SU-DHL-6 (cell line): ENCODE data around the gene ZIC1.

Source experiments
- H2AFZ ChIP-seq: fragments of 200-600 bp; sonication (generic); 2 replicates; pipeline ENCODE4 v1.6.1; 2014; ENCODE audit warnings: low read depth, mild to moderate bottlenecking, moderate library complexity, mixed read lengths, antibody characterized with exemption, low read length; ENCODE audit not compliant: severe bottlenecking
- H3F3A ChIP-seq: fragments of 200-600 bp; shearing (Covaris generic); 2 replicates; pipeline ENCODE4 v1.6.0; 2016; ENCODE audit warnings: antibody characterized with exemption, mild to moderate bottlenecking; ENCODE audit not compliant: insufficient read depth
- H3K27ac ChIP-seq: fragments of 200-600 bp; sonication (generic); 2 replicates; pipeline ENCODE4 v1.5.1; 2016; ENCODE audit warnings: low read depth, mild to moderate bottlenecking, low read length, moderate library complexity, mixed read lengths
- H3K27me3 ChIP-seq: fragments of 200-600 bp; sonication (generic), shearing (Covaris generic); 2 replicates; pipeline ENCODE4 v1.6.0; 2014; ENCODE audit warnings: mild to moderate bottlenecking, low read length
- H3K36me3 ChIP-seq: fragments of 200-600 bp; sonication (generic); 2 replicates; pipeline ENCODE4 v1.6.1; 2014; ENCODE audit warnings: mild to moderate bottlenecking, low read length, mixed read lengths
- H3K4me2 ChIP-seq: fragments of 300-600, 200-600 bp; shearing (Covaris generic), sonication (generic); 2 replicates; pipeline ENCODE4 v1.6.0; 2014; ENCODE audit warnings: low read length, low read depth, mild to moderate bottlenecking; ENCODE audit not compliant: poor library complexity, severe bottlenecking
- H3K4me3 ChIP-seq: fragments of 200-600 bp; sonication (generic); 2 replicates; pipeline ENCODE4 v1.5.1; 2014; ENCODE audit warnings: antibody characterized with exemption, low read length, mild to moderate bottlenecking, mixed read lengths; ENCODE audit not compliant: insufficient read depth, poor library complexity, severe bottlenecking
- H3K79me2 ChIP-seq: fragments of 200-600 bp; sonication (generic); 2 replicates; pipeline ENCODE4 v1.6.1; 2014; ENCODE audit warnings: mild to moderate bottlenecking, low read length, moderate library complexity; ENCODE audit not compliant: insufficient read depth
- H3K9ac ChIP-seq: fragments of 200-600 bp; sonication (generic); 2 replicates; pipeline ENCODE4 v1.7.0; 2014; ENCODE audit warnings: mild to moderate bottlenecking, low read length
- H3K9me2 ChIP-seq: fragments of 200-600 bp; sonication (generic); replicated peaks from 2 replicates; pipeline ENCODE4 v1.6.1; 2014; ENCODE audit warnings: low read length; ENCODE audit not compliant: insufficient read depth
- H3K9me3 ChIP-seq: fragments of 200-600 bp; sonication (generic); 2 replicates; pipeline ENCODE4 v1.6.1; 2014; ENCODE audit warnings: low read length, mixed read lengths; ENCODE audit not compliant: insufficient read depth
- H4K20me1 ChIP-seq: fragments of 200-600 bp; sonication (generic); 2 replicates; pipeline ENCODE4 v1.6.1; 2014; ENCODE audit warnings: low read depth, mild to moderate bottlenecking, antibody characterized with exemption, low read length, moderate library complexity, mixed read lengths
- CTCF ChIP-seq: fragments of 200-600 bp; sonication (generic); IDR thresholded peaks from one replicate; pipeline ENCODE4 v1.5.1; 2017; ENCODE audit warnings: antibody characterized with exemption, mild to moderate bottlenecking, low read length, moderate library complexity; ENCODE audit not compliant: insufficient read depth, poor library complexity, severe bottlenecking
- EZH2phosphoT487 ChIP-seq: fragments of 200-600 bp; sonication (generic), shearing (Covaris generic); conservative IDR thresholded peaks from 2 replicates; pipeline ENCODE4 v1.6.1; 2018; ENCODE audit warnings: mild to moderate bottlenecking, antibody characterized with exemption, low read length, moderate library complexity, mixed read lengths

ZIC1 gene

GRCh38 chr3:147391781-147392624 lies 17.2 kb upstream of the ZIC1 start:
- Histone ChIP-seq H3K4me3 (no peak overlapping the region), H3K9me3 (no peaks in the 10 kb centered on the region), H3K9ac (no peak overlapping the region), H4K20me1 (no peaks in the 10 kb centered on the region), H3F3A (no peaks in the 10 kb centered on the region), H3K27me3 (no peaks in the 10 kb centered on the region), H2AFZ (no peak overlapping the region), H3K27ac (no peak overlapping the region), H3K36me3 (no peaks in the 10 kb centered on the region), H3K4me2 (no peak overlapping the region), H3K9me2 (no peaks in the 10 kb centered on the region), H3K79me2 (no peaks in the 10 kb centered on the region)
- no peak for TF ChIP-seq EZH2phosphoT487
- TF ChIP-seq CTCF = no peak

- Histone ChIP-seq H3K4me3 (no peak overlapping the region), H3K9ac (no peak overlapping the region)
Measured at GRCh38 chr3:147392625-147392946, 16.6 kb upstream of the ZIC1 start.

GRCh38 chr3:147393261-147393942 lies 15.8 kb upstream of the ZIC1 start:
- Histone ChIP-seq H3K27me3 (no peaks in the 10 kb centered on the region), H3K79me2 (no peaks in the 10 kb centered on the region), H3K4me3 (no peak overlapping the region), H3K4me2 (no peak overlapping the region), H3K9ac (no peak overlapping the region), H3K9me3 (no peaks in the 10 kb centered on the region), H3K27ac (no peak overlapping the region), H3K36me3 (no peaks in the 10 kb centered on the region), H3K9me2 (no peaks in the 10 kb centered on the region), H4K20me1 (no peaks in the 10 kb centered on the region), H2AFZ (no peak overlapping the region), H3F3A (no peaks in the 10 kb centered on the region)
- TF ChIP-seq EZH2phosphoT487 (no peak), CTCF (no peak)

More at GRCh38 chr3:147392625-147392946, 16.6 kb upstream of the ZIC1 start:
- Histone ChIP-seq H3K9me3 (no peaks in the 10 kb centered on the region), H3K27me3 (no peaks in the 10 kb centered on the region), H3K36me3 (no peaks in the 10 kb centered on the region), H3F3A (no peaks in the 10 kb centered on the region), H3K9me2 (no peaks in the 10 kb centered on the region), H3K79me2 (no peaks in the 10 kb centered on the region), H2AFZ (no peak overlapping the region), H3K4me2 (no peak overlapping the region), H4K20me1 (no peaks in the 10 kb centered on the region), H3K27ac (no peak overlapping the region)
- TF ChIP-seq EZH2phosphoT487 (no peak), CTCF (no peak)
